ENCODE data around the gene CCDC102A. TPM values are rescaled to one million over a fixed set of nuclear protein-coding genes. Genes with fewer than 3 reads are reported as not detected.

Gene CCDC102A
- total RNA-seq, 3 donors from 2014 or later = 1.2 to 16.2 (median 2.5) TPM

GRCh38 chr16:57504491-57504890, 31.9 kb downstream of the CCDC102A start:
- intact Hi-C loops (cut with DNase I, micrococcal nuclease) = no loop called here
- Histone ChIP-seq H3K9me3 (no peaks in the 10 kb centered on the region), H3K4me1 (ENCODE audit: low read depth) (no peaks in the 10 kb centered on the region), H3K36me3 (ENCODE audit: low read depth) (no peaks in the 10 kb centered on the region), H3K4me3 (no peak overlapping the region)
- TF ChIP-seq CTCF (IDR thresholded peaks at IDR 0.05) = no peak
- DNase-seq = no peak
- no peak for ATAC-seq

- no peak for TF ChIP-seq CTCF (IDR thresholded peaks at IDR 0.05)
- Histone ChIP-seq H3K36me3 (ENCODE audit: low read depth) (no peaks in the 10 kb centered on the region), H3K4me1 (ENCODE audit: low read depth) (no peaks in the 10 kb centered on the region), H3K4me3 (no peak overlapping the region), H3K9me3 (no peaks in the 10 kb centered on the region)
- intact Hi-C loops (cut with DNase I, micrococcal nuclease) = no loop called here
- DNase-seq = no peak
- no peak for ATAC-seq
Observed at GRCh38 chr16:57504001-57504400, 32.4 kb downstream of the CCDC102A start.

- H3K36me3 ChIP-seq (ENCODE audit: low read depth) = no peaks in the 10 kb centered on the region
- DNase-seq (no peak), ATAC-seq (no peak)
- H3K4me3 ChIP-seq = no peak overlapping the region
- intact Hi-C loops (cut with DNase I, micrococcal nuclease) = no loop called here
- H3K9me3 ChIP-seq = no peaks in the 10 kb centered on the region
- H3K4me1 ChIP-seq (ENCODE audit: low read depth) = no peaks in the 10 kb centered on the region
- no peak for TF ChIP-seq CTCF (IDR thresholded peaks at IDR 0.05)
Observed at GRCh38 chr16:57503366-57503765, 33.0 kb downstream of the CCDC102A start.

GRCh38 chr16:57502048-57502775, 34.2 kb downstream of the CCDC102A start:
- H3K9me3 ChIP-seq = no peaks in the 10 kb centered on the region
- no peak overlapping the region for H3K4me3 ChIP-seq
- no peaks in the 10 kb centered on the region for H3K4me1 ChIP-seq (ENCODE audit: low read depth)
- no peaks in the 10 kb centered on the region for H3K36me3 ChIP-seq (ENCODE audit: low read depth)
- TF ChIP-seq CTCF (IDR thresholded peaks at IDR 0.05) = no peak
- DNase-seq = no peak
- no peak for ATAC-seq
- intact Hi-C loops (cut with DNase I, micrococcal nuclease) = no loop called here

GRCh38 chr16:57501492-57501891, 34.9 kb downstream of the CCDC102A start:
- DNase-seq (no peak), ATAC-seq (no peak)
- Histone ChIP-seq H3K4me1 (ENCODE audit: low read depth) (no peaks in the 10 kb centered on the region), H3K4me3 (no peak overlapping the region), H3K36me3 (ENCODE audit: low read depth) (no peaks in the 10 kb centered on the region), H3K9me3 (no peaks in the 10 kb centered on the region)
- intact Hi-C loops (cut with DNase I, micrococcal nuclease) = no loop called here
- TF ChIP-seq CTCF (IDR thresholded peaks at IDR 0.05) = no peak
